ENCODE results near the gene TRIM40.
"Not testable (repeated sequence)": the region's sequence is repeated elsewhere in the genome, so short reads cannot be mapped to it uniquely, and the experiment has no call there.

Gene TRIM40

DNA sequence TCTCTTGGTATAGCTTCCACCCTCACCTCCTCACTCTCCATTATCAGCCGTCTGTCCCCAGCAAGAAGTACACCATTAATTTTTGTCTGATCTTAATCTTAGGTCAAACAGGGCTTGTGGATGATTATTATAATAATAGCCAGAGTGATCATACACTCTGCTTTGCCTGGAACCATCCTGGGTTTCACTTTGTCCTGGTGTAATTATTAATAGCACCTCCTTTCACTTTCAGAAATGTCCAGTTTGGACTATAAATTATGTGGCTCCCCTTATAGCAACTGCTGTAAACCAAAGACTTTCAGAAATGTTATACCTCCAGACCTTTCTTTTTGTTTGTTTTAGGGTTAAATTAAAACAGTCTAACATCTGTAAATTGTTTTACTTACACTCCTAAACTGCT, 22.1 kb upstream of the TRIM40 start:
- DNase-seq = no peak

GRCh38 chr6:30116724-30117123, 19.2 kb upstream of the TRIM40 start:
- DNase-seq = no peak

- DNase-seq = not testable (repeated sequence)
These were observed 17.2 kb upstream of the TRIM40 start for GRCh38 chr6:30118691-30119090.

DNA sequence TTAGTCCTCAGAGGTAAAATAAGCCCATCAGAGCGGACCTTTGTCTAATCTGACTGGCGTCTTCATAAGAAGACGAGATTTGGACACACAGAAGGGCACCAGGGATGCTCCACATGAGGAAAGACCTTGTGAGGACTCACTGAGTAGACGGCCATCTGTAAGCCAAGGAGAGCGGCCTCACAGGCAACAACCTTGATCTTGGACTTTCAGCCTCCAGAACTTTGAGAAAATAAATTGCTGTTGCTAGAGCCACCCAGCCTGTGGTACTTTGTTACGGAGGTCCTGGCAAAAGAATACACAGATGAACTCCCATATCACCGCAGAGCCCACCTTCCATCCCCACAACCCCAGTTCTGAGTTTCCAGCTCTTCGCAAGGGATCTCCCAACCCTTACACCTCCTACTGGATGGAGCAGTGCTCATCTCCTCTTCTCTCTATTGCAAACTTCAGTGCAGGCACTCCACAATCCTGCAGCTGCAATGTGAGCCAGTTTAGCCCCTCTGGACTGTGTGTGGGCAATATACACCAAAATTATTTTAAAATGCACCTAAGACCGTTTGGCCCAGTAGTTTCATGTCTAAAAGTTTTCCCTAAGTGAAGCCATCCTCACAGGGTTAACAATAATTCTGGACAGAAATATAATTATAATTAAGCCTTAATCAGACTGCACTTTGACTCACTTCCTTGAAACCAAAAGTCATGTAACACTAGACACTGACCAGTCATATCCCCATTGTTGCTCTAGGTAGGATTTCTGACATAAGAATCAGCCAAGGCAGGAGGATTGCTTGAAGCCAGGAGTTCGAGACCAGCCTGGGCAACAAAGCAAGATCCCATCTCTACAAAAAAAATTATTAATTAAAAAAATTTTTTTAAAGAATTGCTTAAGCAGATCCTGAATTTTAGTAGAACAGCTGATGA, 14.2 kb upstream of the TRIM40 start:
- DNase-seq = no peak

DNA sequence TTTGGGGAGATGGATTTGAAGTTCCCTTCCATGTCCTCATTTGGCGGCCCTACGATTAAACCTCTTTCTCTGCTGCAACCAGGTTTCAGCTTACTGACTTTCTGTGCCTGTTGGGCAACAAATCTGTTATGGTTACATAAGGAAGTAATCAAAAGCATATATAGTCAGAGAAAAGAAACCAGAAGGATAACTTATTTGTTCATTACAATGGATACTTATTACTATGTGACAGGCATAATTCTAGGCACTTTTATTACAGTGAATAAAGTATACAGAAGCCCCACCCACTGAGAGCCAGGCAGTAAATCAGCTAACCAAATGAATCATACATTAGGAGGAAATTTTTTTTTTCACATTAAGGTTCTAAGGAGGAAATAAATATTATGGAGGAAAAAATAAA, 13.4 kb upstream of the TRIM40 start:
- no peak for DNase-seq

GRCh38 chr6:30127238-30128093, 8.5 kb upstream of the TRIM40 start:
- DNase-seq = no peak

GRCh38 chr6:30129265-30130178, 6.4 kb upstream of the TRIM40 start:
- DNase-seq = no peak

DNA sequence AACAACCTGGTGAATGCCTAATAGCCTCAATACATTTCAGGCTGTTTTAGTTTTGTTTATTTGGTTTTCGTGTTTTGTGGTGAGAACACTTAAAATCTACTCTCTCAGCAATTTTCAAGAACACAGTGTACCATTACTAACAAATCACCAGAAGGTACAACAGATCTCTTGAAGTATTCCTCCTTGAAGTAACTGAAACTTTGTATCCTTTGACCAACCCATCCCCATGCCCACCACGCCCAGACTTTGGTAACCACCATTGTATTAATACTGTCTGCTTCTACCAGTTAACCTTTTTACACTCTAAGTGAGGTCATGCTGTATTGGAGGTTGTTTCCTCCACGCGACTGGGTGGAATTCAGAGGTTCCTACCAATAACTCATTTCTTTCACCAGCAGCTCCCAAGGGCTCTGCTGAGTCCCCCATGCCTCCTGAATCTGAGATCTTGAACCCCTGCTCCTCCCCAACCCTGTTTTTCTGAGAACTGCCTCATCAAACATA, 5.7 kb upstream of the TRIM40 start:
- DNase-seq = no peak

GRCh38 chr6:30130887-30131862, 4.8 kb upstream of the TRIM40 start:
- DNase-seq = peak; percentile 69

- no peak for DNase-seq
These were observed 3.9 kb upstream of the TRIM40 start for GRCh38 chr6:30131947-30132497.

GRCh38 chr6:30135147-30135546, 793 bp upstream of the TRIM40 start:
- DNase-seq = no peak

- DNase-seq = no peak
These were observed 788 bp downstream of the TRIM40 start for GRCh38 chr6:30136570-30137286.

DNA sequence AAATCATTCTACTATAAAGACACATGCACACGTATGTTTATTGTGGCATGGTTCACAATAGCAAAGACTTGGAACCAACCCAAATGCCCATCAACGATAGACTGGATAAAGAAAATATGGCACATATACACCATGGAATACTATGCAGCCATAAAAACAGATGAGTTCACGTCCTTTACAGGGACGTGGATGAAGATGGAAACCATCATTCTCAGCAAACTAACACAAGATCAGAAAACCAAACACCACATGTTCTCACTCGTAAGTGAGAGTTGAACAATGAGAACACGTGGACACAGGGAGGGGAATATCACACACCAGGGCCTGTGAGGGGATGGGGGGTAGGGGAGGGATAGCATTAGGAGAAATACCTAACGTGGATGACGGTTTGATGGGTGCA, 4.3 kb downstream of the TRIM40 start:
- DNase-seq = not testable (repeated sequence)

GRCh38 chr6:30142665-30143064, 6.7 kb downstream of the TRIM40 start:
- no peak for DNase-seq

- no peak for DNase-seq
These were observed 7.8 kb downstream of the TRIM40 start for GRCh38 chr6:30143780-30144179.

DNA sequence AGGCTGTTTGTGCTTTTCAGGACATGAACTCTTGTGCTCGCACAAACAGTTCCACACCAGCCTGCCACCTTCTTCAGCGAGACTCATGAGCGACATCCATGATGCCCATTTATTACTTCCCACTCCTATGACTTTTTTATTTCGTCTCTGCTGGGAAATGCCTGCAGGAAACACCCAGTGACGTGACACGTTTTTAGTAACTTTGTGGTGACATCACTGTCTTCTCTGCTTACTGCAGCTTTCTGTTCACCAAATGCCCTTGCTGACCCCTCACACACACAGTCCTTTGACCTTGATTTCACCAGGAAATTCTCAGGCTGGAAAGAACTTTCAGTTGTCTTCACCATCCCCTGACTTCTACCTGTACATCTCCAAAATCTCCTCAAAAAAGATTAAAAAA, 8.9 kb downstream of the TRIM40 start:
- no peak for DNase-seq

- DNase-seq = no peak
These were observed 9.9 kb downstream of the TRIM40 start for GRCh38 chr6:30145818-30146217.

GRCh38 chr6:30147096-30147495, 11.2 kb downstream of the TRIM40 start:
- DNase-seq = no peak

- no peak for DNase-seq
These were observed 13.3 kb downstream of the TRIM40 start for GRCh38 chr6:30149234-30149633.

- DNase-seq = no peak
These were observed 14.1 kb downstream of the TRIM40 start for GRCh38 chr6:30149858-30150550.

Data from stimulated activated CD4-positive, alpha-beta T cell treated with anti-CD3 and anti-CD28 coated beads, Interleukin-15, amount 100 ng/mL, for 24 hours (primary cell).